ENCODE results near the gene BATF3.

BATF3 gene

GRCh38 chr1:212647004-212647403 lies 52.6 kb downstream of the BATF3 start:
- DNase-seq (ENCODE audit: low read depth), result no peak
- no peak for TF ChIP-seq CTCF (conservative IDR thresholded peaks at IDR 0.05; ENCODE audit: low read length)
- no peak overlapping the region for H3K4me3 ChIP-seq (ENCODE audit: low read length)

- no peak overlapping the region for H3K4me3 ChIP-seq (ENCODE audit: low read length)
- no peak for DNase-seq (ENCODE audit: low read depth)
- no peak for TF ChIP-seq CTCF (conservative IDR thresholded peaks at IDR 0.05; ENCODE audit: low read length)
Observed at GRCh38 chr1:212646588-212646987, 53.1 kb downstream of the BATF3 start.

GRCh38 chr1:212645546-212646543 lies 53.8 kb downstream of the BATF3 start:
- DNase-seq (ENCODE audit: low read depth), result no peak
- TF ChIP-seq CTCF (conservative IDR thresholded peaks at IDR 0.05; ENCODE audit: low read length), result no peak
- no peak overlapping the region for H3K4me3 ChIP-seq (ENCODE audit: low read length)

DNA sequence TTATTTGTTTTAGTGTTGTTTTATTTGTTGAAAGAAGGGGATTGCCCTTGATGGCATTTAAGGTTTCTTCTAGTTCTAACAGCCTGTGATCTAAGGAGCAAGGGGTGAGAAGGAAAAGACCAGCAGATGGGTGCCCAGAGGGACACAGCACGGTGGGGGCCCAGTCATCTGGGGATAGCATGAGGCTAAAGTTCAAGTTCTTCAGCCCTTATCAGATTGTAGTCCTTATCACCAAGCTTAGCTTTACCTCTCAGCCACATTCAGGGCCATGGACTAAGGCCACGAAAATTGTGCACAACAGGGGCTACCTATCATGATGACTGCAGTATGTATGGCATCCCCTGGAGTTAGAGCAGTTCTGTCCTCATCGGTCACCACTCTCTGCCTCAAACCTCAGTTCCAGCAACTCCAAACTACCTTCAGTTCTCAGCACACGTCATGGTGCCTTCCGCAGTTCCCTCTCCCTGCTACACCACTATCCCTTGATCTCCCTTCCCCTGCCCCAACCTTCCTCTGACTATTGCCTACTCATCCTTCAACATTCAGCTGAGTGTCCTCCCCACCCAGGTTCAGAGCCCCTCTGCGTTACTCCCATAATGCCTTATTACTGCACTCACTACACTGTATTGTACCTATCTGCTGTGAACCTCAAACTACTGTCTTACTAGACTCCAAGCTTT lies 54.6 kb downstream of the BATF3 start:
- H3K4me3 ChIP-seq (ENCODE audit: low read length), result no peak overlapping the region
- no peak for DNase-seq (ENCODE audit: low read depth)
- TF ChIP-seq CTCF (conservative IDR thresholded peaks at IDR 0.05; ENCODE audit: low read length), result no peak

DNA sequence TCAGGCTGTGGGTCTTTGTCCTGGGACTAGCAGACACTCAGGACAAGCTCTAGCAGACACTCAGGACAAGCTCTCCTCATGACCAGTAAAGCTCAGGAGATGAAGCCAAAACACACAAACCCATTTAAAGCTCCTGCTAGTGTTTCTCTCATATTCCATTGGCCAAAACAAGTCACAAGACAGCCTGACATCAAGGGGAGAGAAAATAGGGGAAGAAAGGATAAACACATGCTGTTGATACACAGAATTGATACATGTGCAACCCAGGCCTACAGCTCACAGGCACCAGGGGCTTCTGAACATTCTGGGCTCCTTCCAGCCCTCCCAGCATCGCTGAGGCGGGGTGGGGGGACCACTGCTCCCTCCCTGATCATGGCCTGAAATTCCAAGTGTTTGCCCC lies 55.8 kb downstream of the BATF3 start:
- H3K4me3 ChIP-seq (ENCODE audit: low read length), result no peak overlapping the region
- TF ChIP-seq CTCF (conservative IDR thresholded peaks at IDR 0.05; ENCODE audit: low read length), result no peak
- DNase-seq (ENCODE audit: low read depth), result no peak

DNA sequence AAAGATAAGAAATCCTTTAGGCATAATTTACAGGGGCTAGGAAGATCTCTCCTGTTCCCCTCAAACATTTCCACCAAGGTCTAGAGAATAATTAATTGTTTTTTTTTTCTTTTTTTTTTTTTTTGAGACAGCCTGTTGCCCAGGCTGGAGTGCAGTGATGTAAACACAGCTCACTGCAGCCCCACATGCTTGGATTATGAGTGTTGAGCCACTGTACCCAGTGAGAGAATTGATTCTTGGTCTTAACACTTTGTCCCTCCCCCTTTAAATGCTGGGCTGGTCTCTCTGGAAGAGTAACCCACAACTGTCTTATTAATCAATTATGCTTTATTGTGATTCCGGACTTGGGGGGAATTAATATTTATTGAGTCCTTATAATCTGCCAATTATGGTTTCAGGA lies 57.7 kb downstream of the BATF3 start:
- H3K4me3 ChIP-seq (ENCODE audit: low read length), result no peak overlapping the region
- peak; percentile 26 for DNase-seq (ENCODE audit: low read depth)
- TF ChIP-seq CTCF (conservative IDR thresholded peaks at IDR 0.05; ENCODE audit: low read length), result no peak
